Measurements from ENCODE around the gene MRFAP1. TPM values are rescaled to one million over a fixed set of nuclear protein-coding genes. Genes with fewer than 3 reads are reported as not detected.
"Not testable (repeated sequence)": the region's sequence is repeated elsewhere in the genome, so short reads cannot be mapped to it uniquely, and the experiment has no call there.

MRFAP1 gene
- total RNA-seq, 1 donor from 2014 or later = 255 TPM

GRCh38 chr4:6671648-6672047, 31.2 kb downstream of the MRFAP1 start:
- Histone ChIP-seq H3K4me3 (ENCODE audit: low read depth, low read length) (no peak overlapping the region), H3K36me3 (ENCODE audit: control insufficient read depth, insufficient read depth, low read length) (peaks cover 1% of the 10 kb centered on the region), H3K27me3 (ENCODE audit: control insufficient read depth, insufficient read depth, low read length) (no peaks in the 10 kb centered on the region)
- DNase-seq (ENCODE audit: low read depth) = no peak
- TF ChIP-seq, protein P1, sequence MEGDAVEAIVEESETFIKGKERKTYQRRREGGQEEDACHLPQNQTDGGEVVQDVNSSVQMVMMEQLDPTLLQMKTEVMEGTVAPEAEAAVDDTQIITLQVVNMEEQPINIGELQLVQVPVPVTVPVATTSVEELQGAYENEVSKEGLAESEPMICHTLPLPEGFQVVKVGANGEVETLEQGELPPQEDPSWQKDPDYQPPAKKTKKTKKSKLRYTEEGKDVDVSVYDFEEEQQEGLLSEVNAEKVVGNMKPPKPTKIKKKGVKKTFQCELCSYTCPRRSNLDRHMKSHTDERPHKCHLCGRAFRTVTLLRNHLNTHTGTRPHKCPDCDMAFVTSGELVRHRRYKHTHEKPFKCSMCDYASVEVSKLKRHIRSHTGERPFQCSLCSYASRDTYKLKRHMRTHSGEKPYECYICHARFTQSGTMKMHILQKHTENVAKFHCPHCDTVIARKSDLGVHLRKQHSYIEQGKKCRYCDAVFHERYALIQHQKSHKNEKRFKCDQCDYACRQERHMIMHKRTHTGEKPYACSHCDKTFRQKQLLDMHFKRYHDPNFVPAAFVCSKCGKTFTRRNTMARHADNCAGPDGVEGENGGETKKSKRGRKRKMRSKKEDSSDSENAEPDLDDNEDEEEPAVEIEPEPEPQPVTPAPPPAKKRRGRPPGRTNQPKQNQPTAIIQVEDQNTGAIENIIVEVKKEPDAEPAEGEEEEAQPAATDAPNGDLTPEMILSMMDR (IDR thresholded peaks at IDR 0.05; ENCODE audit: insufficient read depth, low read length, poor library complexity, severe bottlenecking) = no peak

- H3K4me3 ChIP-seq (ENCODE audit: low read depth, low read length) = no peak overlapping the region
- H3K36me3 ChIP-seq (ENCODE audit: control insufficient read depth, insufficient read depth, low read length) = peaks cover 1% of the 10 kb centered on the region
- no peaks in the 10 kb centered on the region for H3K27me3 ChIP-seq (ENCODE audit: control insufficient read depth, insufficient read depth, low read length)
- no peak for DNase-seq (ENCODE audit: low read depth)
- TF ChIP-seq, protein P1 (IDR thresholded peaks at IDR 0.05; ENCODE audit: insufficient read depth, low read length, poor library complexity, severe bottlenecking) = no peak
Observed at GRCh38 chr4:6672131-6672530, 31.6 kb downstream of the MRFAP1 start.

- H3K27me3 ChIP-seq (ENCODE audit: control insufficient read depth, insufficient read depth, low read length); DNase-seq (ENCODE audit: low read depth); H3K4me3 ChIP-seq (ENCODE audit: low read depth, low read length); H3K36me3 ChIP-seq (ENCODE audit: control insufficient read depth, insufficient read depth, low read length): not testable (repeated sequence)
Observed at GRCh38 chr4:6672541-6673190, 32.2 kb downstream of the MRFAP1 start.

DNA sequence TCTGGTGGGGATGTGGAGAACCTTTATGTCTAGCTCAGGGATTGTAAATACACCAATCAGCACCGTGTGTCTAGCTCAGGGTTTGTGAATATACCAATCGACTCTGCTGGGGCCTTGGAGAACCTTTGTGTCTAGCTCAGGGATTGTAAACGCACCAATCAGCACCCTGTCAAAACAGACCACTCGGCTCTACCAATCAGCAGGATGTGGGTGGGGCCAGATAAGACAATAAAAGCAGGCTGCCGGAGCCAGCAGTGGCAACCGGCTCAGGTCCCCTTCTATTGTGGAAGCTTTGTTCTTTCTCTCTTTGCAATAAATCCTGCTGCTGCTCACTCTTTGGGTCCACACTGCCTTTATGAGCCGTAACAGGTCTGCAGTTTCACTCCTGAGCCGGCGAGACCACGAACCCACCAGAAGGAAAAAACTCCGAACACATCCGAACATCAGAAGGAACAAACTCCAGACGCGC, 32.7 kb downstream of the MRFAP1 start:
- H3K36me3 ChIP-seq (ENCODE audit: control insufficient read depth, insufficient read depth, low read length); H3K27me3 ChIP-seq (ENCODE audit: control insufficient read depth, insufficient read depth, low read length); DNase-seq (ENCODE audit: low read depth): not testable (repeated sequence)
- peak overlapping the region; percentile 55 for H3K4me3 ChIP-seq (ENCODE audit: low read depth, low read length)

GRCh38 chr4:6673660-6674499, 33.4 kb downstream of the MRFAP1 start:
- no peaks in the 10 kb centered on the region for H3K27me3 ChIP-seq (ENCODE audit: control insufficient read depth, insufficient read depth, low read length)
- peak; percentile 70 for DNase-seq (ENCODE audit: low read depth)
- H3K4me3 ChIP-seq (ENCODE audit: low read depth, low read length) = peak overlapping the region; percentile 55
- peaks cover 1% of the 10 kb centered on the region for H3K36me3 ChIP-seq (ENCODE audit: control insufficient read depth, insufficient read depth, low read length)
- TF ChIP-seq, protein P1 (IDR thresholded peaks at IDR 0.05; ENCODE audit: insufficient read depth, low read length, poor library complexity, severe bottlenecking) = no peak

GRCh38 chr4:6674500-6675149, 34.1 kb downstream of the MRFAP1 start:
- H3K4me3 ChIP-seq (ENCODE audit: low read depth, low read length) = peak overlapping the region; percentile 55
- H3K36me3 ChIP-seq (ENCODE audit: control insufficient read depth, insufficient read depth, low read length) = peaks cover 1% of the 10 kb centered on the region
- no peak for DNase-seq (ENCODE audit: low read depth)
- no peaks in the 10 kb centered on the region for H3K27me3 ChIP-seq (ENCODE audit: control insufficient read depth, insufficient read depth, low read length)
- TF ChIP-seq, protein P1 (IDR thresholded peaks at IDR 0.05; ENCODE audit: insufficient read depth, low read length, poor library complexity, severe bottlenecking) = peak; percentile 55
